K562 (cell line): ENCODE measurements around the gene PIANP. TPM values are rescaled to one million over a fixed set of nuclear protein-coding genes. Genes with fewer than 3 reads are reported as not detected.

Experiments
- ATAC-seq: fragments of 200-7000 bp; cut with Tn5 transposase; 3 replicates; pipeline ENCODE4 v1.9.1; 2020; ENCODE audit warnings: moderate library complexity
- BruUV-seq: library from RNA; stranded (reverse); fragments of 400-500 nt; replicated peaks from 2 replicates; lab custom pipeline; 2021; lab: Mats Ljungman, UMichigan
- CTCF ChIA-PET: fragments of 300-600 bp; formaldehyde crosslinking; extraction: SDS; loops from one replicate; lab custom pipeline; 2021; ENCODE audit warnings: low intra/inter-chr PET ratio; lab: Yijun Ruan, JAX
- POLR2A ChIA-PET: fragments of 300-600, 350-650 bp; sonication (Branson Sonifier 250); formaldehyde crosslinking; extraction: SDS; loops from one replicate; lab custom pipeline; 2021; ENCODE audit warnings: antibody characterized with exemption, inconsistent platforms; lab: Yijun Ruan, JAX
- DNase-seq, 4 experiments: peaks; one replicate each; pipeline versions ENCODE4 v3.0.0 to v3.0.0-alpha.2; 2011 to 2018; ENCODE audit warnings: low spot score in 3 of 4, mixed read lengths in 3 of 4; ENCODE audit errors: extremely low read depth in 1 of 4
- FAIRE-seq: peaks from 2 replicates; lab custom pipeline; 2011; peaks lifted over from hg19 to GRCh38; lab: Jason Lieb, UNC
- H2AFZ ChIP-seq: 2 replicates; pipeline ENCODE4 v1.6.0; 2011; ENCODE audit warnings: low read depth, low read length, control low read depth, inconsistent platforms
- H3K27ac ChIP-seq: fragments of 200-600 bp; 3 replicates; pipeline ENCODE4 v1.8.0; 2011; ENCODE audit warnings: low read depth, mild to moderate bottlenecking, control low read depth, inconsistent platforms, low read length, moderate library complexity, mixed read lengths; ENCODE audit errors: extremely low read depth
- H3K27me3 ChIP-seq, 2 experiments: fragments of 300-600 bp in 1 of 2; 2 replicates in 1 of 2; 3 replicates in 1 of 2; pipeline versions ENCODE4 v1.6.0 to v1.8.0; 2011; ENCODE audit warnings: inconsistent platforms in 2 of 2, low read length in 2 of 2, mild to moderate bottlenecking in 1 of 2, mixed read lengths in 1 of 2, moderate library complexity in 1 of 2; ENCODE audit not compliant: control insufficient read depth in 2 of 2, insufficient read depth in 2 of 2
- H3K36me3 ChIP-seq: fragments of 300-600 bp; 3 replicates; pipeline ENCODE4 v1.8.0; 2011; ENCODE audit warnings: mild to moderate bottlenecking, low read length, inconsistent platforms; ENCODE audit not compliant: control insufficient read depth, insufficient read depth
- H3K4me1 ChIP-seq, 2 experiments: fragments of 200-600 bp in 1 of 2; replicated peaks in 1 of 2; 2 replicates in 1 of 2; 3 replicates in 1 of 2; pipeline versions ENCODE4 v1.5.1 to v1.8.0; 2011; ENCODE audit warnings: inconsistent platforms in 2 of 2, low read length in 2 of 2, mild to moderate bottlenecking in 1 of 2, mixed read lengths in 1 of 2, moderate library complexity in 1 of 2; ENCODE audit not compliant: control insufficient read depth in 2 of 2, insufficient read depth in 2 of 2
- H3K4me2 ChIP-seq: 2 replicates; pipeline ENCODE4 v1.6.1; 2011; ENCODE audit warnings: low read length, control low read depth, inconsistent platforms, mixed read lengths; ENCODE audit not compliant: insufficient read depth
- H3K4me3 ChIP-seq: fragments of 200-600 bp; sonication (generic), shearing (Covaris generic); 2 replicates; pipeline ENCODE4 v1.5.1; 2016; ENCODE audit warnings: control low read depth, inconsistent platforms
- H3K79me2 ChIP-seq: fragments of 200-600 bp; 3 replicates; pipeline ENCODE4 v1.8.0; 2011; ENCODE audit warnings: low read length, inconsistent platforms; ENCODE audit not compliant: control insufficient read depth, insufficient read depth
- H3K9ac ChIP-seq, 2 experiments: 2 replicates each; pipeline versions ENCODE4 v1.6.0 to v1.6.1; 2011; ENCODE audit warnings: low read depth in 2 of 2, low read length in 2 of 2, control low read depth in 1 of 2, inconsistent platforms in 1 of 2, mild to moderate bottlenecking in 1 of 2, mixed read lengths in 1 of 2; ENCODE audit not compliant: insufficient read depth in 1 of 2
- H3K9me1 ChIP-seq: one replicate; pipeline ENCODE4 v1.6.0; 2011; ENCODE audit warnings: inconsistent platforms, mild to moderate bottlenecking, low read length, moderate library complexity; ENCODE audit not compliant: control insufficient read depth, insufficient read depth
- H3K9me3 ChIP-seq: replicated peaks from 2 replicates; pipeline ENCODE4 v1.5.1; 2011; ENCODE audit warnings: low read depth, low read length, inconsistent platforms; ENCODE audit not compliant: control insufficient read depth, insufficient read depth
- H4K20me1 ChIP-seq: replicated peaks from 2 replicates; pipeline ENCODE4 v1.6.1; 2011; ENCODE audit warnings: low read length, inconsistent platforms, mixed read lengths; ENCODE audit not compliant: control insufficient read depth, insufficient read depth
- ETS1 ChIP-seq: conservative IDR thresholded peaks from 2 replicates; pipeline ENCODE4 v1.6.1; 2011; ENCODE audit warnings: low read depth, mild to moderate bottlenecking, low read length; ENCODE audit not compliant: control insufficient read depth
- FOXA3 ChIP-seq, 2 experiments: fragments of 450-650 bp in 1 of 2; sonication (generic) in 1 of 2; formaldehyde crosslinking; IDR thresholded peaks in 1 of 2; conservative IDR thresholded peaks in 1 of 2; 2 replicates each; pipeline versions ENCODE4 v1.4.0 to v1.8.0; 2020 to 2022; ENCODE audit warnings: mild to moderate bottlenecking in 2 of 2, missing genetic modification reagents in 1 of 2
- FOXK1 ChIP-seq: sonication (generic); formaldehyde crosslinking; IDR thresholded peaks from 2 replicates; pipeline ENCODE4 v1.8.0; 2022; ENCODE audit warnings: missing genetic modification reagents, mild to moderate bottlenecking, borderline replicate concordance
- MBD1 ChIP-seq: fragments of 250-450 bp; sonication (Bioruptor Pico); IDR thresholded peaks from 2 replicates; pipeline ENCODE4 v1.8.0; 2022; ENCODE audit warnings: inconsistent platforms
- PHB ChIP-seq: fragments of 250-450 bp; sonication (Bioruptor Pico); IDR thresholded peaks from 2 replicates; pipeline ENCODE4 v1.5.0; 2021
- WGBS: fragments of 100-300 bp; shearing (Covaris generic); methylation state at CpG from one replicate; pipeline ENCODE4 v1.1.6; 2016; ENCODE audit warnings: low coverage, mixed read lengths; ENCODE audit not compliant: insufficient coverage; ENCODE audit errors: missing lambda C conversion rate; 5-methylcytosine and 5-hydroxymethylcytosine counted together
- in situ Hi-C: fragments of 300-500 bp; cut with MboI; formaldehyde crosslinking; loops from 4 replicates; pipeline ENCODE4 v1.15.0; 2018; ENCODE audit warnings: inconsistent platforms, mixed read lengths
- intact Hi-C: fragments of 100-400 bp; cut with micrococcal nuclease; formaldehyde crosslinking; loops from 2 replicates; pipeline ENCODE4 v1.14.2; 2022
- polyA plus RNA-seq, 8 experiments: library from polyadenylated mRNA; depleted of rRNA in 4 of 8; stranded (reverse) in 5 of 8; unstranded in 3 of 8; fragments of >200 nt; fragmentation: Nextera tagmentation in 2 of 8; fragmentation: Illumina TruSeq in 1 of 8; extraction: Ambion mirVana in 2 of 8; extraction: Trizol in 1 of 8; gene quantifications; 2 replicates each; pipeline versions ENCODE4 v1.2.1 to v1.2.3, GENCODE V29; 2011 to 2014; ENCODE audit warnings: inconsistent platforms in 1 of 8, missing spikeins in 1 of 8
- total RNA-seq, 7 experiments: library from RNA; depleted of rRNA in 6 of 7; stranded (reverse); fragments of >200 nt in 6 of 7; fragmentation: Illumina TruSeq in 2 of 7; extraction: Trizol in 2 of 7; gene quantifications; 2 replicates each; pipeline versions ENCODE4 v1.2.1 to v1.2.3, GENCODE V29; 2011 to 2021; ENCODE audit warnings: low replicate concordance in 1 of 7
- TF ChIP-seq, protein P1 (sequence below): sonication (generic); formaldehyde crosslinking; IDR thresholded peaks from 2 replicates; pipeline ENCODE4 v1.8.0; 2022; ENCODE audit warnings: mild to moderate bottlenecking, missing genetic modification reagents, borderline replicate concordance

Gene PIANP
- total and polyA plus RNA-seq, 9 of the 15 experiments (the other 6 are each of a cell fraction or from before 2014, with no cell fraction given) = 0.07 TPM; not detected in 8

DNA sequence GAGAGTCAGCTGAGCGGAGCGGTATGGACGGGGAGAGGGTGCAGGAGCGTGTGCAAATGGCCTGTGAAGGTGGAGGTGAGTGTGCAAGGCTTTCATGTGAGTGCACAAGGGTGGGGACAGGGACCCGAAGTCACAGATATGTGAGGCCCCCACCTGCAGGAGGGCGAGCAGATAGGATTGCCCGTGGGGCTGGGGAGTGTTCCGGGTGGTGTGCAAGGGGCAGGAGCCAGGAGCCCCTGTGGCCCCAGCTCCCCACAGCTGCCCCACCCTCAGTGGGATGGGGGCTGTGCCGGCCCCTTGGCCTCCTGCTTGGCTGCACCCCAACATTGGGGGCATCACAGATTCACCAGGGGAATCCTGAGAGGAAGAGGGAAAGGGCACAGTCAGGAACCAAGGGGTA, 5.9 kb downstream of the PIANP start:
- H3K9ac ChIP-seq = peak overlapping the region in 1 of 2 experiments; percentile 71; a peak in 2 of 4 replicates
- H4K20me1 ChIP-seq = no peaks in the 10 kb centered on the region
- ATAC-seq = no peak
- peaks cover 0 to 15% of the 10 kb centered on the region in 2 experiments; a peak in 2 of 5 replicates for H3K4me1 ChIP-seq
- in situ Hi-C loops = no loop called here
- H3K9me1 ChIP-seq = no peaks in the 10 kb centered on the region
- TF ChIP-seq ETS1 (no peak), FOXK1 (no peak), PHB (no peak), FOXA3 (CRISPR knock-in tag; conservative IDR thresholded peaks at IDR 0.05 in 1 of 2, IDR thresholded peaks at IDR 0.05 in 1 of 2) (no peak), MBD1 (CRISPR knock-in tag) (no peak)
- TF ChIP-seq, protein P1, sequence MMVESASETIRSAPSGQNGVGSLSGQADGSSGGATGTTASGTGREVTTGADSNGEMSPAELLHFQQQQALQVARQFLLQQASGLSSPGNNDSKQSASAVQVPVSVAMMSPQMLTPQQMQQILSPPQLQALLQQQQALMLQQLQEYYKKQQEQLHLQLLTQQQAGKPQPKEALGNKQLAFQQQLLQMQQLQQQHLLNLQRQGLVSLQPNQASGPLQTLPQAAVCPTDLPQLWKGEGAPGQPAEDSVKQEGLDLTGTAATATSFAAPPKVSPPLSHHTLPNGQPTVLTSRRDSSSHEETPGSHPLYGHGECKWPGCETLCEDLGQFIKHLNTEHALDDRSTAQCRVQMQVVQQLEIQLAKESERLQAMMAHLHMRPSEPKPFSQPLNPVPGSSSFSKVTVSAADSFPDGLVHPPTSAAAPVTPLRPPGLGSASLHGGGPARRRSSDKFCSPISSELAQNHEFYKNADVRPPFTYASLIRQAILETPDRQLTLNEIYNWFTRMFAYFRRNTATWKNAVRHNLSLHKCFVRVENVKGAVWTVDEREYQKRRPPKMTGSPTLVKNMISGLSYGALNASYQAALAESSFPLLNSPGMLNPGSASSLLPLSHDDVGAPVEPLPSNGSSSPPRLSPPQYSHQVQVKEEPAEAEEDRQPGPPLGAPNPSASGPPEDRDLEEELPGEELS (CRISPR knock-in tag) = no peak
- TF ChIP-seq, all 486 proteins: peak for 0
- 37% methylated on average over 7 of the region's 9 CpGs for WGBS
- Histone ChIP-seq H3K79me2 (peaks cover 7% of the 10 kb centered on the region), H3K4me3 (no peak overlapping the region), H3K27ac (no peak overlapping the region), H3K27me3 (peaks cover 6 to 11% of the 10 kb centered on the region in 2 experiments; a peak in 3 of 5 replicates), H2AFZ (no peak overlapping the region), H3K4me2 (no peak overlapping the region), H3K36me3 (no peaks in the 10 kb centered on the region), H3K9me3 (no peaks in the 10 kb centered on the region)
- DNase-seq (no peak), FAIRE-seq (no peak)
- BruUV-seq = no TSS peak
- intact Hi-C loops = no loop called here
- POLR2A ChIA-PET = no interaction called here
- CTCF ChIA-PET = no interaction called here
